ENCODE data around the gene FIGN.

- TF ChIP-seq, protein P1, sequence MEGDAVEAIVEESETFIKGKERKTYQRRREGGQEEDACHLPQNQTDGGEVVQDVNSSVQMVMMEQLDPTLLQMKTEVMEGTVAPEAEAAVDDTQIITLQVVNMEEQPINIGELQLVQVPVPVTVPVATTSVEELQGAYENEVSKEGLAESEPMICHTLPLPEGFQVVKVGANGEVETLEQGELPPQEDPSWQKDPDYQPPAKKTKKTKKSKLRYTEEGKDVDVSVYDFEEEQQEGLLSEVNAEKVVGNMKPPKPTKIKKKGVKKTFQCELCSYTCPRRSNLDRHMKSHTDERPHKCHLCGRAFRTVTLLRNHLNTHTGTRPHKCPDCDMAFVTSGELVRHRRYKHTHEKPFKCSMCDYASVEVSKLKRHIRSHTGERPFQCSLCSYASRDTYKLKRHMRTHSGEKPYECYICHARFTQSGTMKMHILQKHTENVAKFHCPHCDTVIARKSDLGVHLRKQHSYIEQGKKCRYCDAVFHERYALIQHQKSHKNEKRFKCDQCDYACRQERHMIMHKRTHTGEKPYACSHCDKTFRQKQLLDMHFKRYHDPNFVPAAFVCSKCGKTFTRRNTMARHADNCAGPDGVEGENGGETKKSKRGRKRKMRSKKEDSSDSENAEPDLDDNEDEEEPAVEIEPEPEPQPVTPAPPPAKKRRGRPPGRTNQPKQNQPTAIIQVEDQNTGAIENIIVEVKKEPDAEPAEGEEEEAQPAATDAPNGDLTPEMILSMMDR (conservative IDR thresholded peaks at IDR 0.05; ENCODE audit: low read depth, low read length): no peak
- no peak for TF ChIP-seq EZH2 (IDR thresholded peaks at IDR 0.05; ENCODE audit: low read length, unreplicated experiment)
- no peak for TF ChIP-seq EZH2phosphoT487 (IDR thresholded peaks at IDR 0.05; ENCODE audit: borderline replicate concordance, low read length)
Observed at GRCh38 chr2:163625632-163626031, 110.2 kb downstream of the FIGN start.
